HG03066 (cell line): Measurements from ENCODE around the gene AMZ1.
"Not testable (repeated sequence)": the region's sequence is repeated elsewhere in the genome, so short reads cannot be mapped to it uniquely, and the experiment has no call there.

Source experiments
- ATAC-seq: cut with Tn5 transposase; IDR thresholded peaks from one replicate; pipeline ENCODE4 v1.9.1; 2021; ENCODE audit warnings: low read depth; ENCODE audit not compliant: unreplicated experiment

AMZ1 gene

DNA sequence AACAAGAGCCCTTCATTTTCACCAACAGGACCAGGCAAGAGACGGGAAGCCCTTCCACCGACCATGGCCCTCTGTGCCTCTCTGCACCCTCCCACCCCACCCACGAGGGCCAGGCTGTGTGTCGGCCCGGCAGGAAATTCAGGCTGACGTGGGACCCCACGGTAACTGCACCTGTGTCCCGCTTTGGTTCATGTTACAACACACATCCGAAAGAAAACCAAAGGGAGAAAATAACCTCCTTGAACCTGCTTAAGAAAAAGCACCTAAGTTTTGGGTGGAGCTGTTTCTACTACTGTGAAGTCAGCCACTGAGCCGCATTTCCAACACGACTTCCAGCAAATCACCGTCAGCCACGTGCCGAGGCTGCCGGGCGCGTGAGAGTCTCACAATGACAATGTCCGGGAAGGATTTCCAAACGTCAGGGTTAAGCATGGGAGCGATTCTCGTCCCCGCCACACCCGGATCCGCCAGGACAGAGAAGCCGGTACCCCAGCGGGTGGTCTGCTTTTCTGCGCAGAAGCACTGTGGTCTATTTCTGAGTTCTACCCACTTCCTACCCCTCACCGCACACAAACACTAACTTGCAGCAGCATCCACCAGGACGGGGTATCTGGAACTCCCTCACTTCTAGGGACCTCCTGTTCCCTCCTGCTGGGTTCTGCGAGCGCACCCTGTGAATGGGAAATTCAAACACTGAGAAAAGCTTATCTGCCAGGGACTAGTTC, 36.6 kb downstream of the AMZ1 start:
- ATAC-seq = no peak

- ATAC-seq = no peak
Measured at GRCh38 chr7:2725178-2726105, 37.4 kb downstream of the AMZ1 start.

DNA sequence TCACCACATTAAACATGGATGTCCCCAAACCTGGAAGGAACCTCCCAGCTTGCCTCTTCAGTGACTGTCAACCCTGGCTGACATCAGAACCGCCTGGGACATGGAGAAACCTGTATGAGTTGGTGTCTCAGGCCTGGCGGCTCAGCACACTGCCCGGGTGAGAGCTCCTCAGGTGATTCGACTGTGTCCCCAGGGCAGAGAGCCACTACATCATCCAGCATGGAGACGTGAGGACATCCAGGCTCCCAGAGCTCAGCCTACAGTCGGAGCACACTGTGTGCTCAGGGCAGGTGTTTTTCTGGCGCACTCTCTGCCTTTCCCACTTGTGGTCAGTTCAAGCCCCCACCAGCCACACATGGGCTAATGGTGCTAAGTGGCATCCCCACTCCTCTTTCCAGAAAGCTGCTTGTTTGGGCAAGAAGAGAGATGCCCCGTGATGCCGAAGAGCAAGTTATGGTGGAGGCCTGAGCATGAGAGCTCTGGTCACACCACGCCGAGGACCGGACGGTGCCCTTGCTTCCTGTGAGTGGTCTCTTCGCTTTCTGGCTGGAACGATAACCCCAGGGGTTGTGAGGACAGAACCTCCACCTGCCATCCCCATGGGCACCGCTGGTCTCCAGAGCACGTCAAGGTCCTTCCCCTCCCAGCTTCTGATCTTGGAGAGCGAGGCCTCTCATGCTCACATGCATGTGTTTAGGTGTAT, 38.5 kb downstream of the AMZ1 start:
- no peak for ATAC-seq

DNA sequence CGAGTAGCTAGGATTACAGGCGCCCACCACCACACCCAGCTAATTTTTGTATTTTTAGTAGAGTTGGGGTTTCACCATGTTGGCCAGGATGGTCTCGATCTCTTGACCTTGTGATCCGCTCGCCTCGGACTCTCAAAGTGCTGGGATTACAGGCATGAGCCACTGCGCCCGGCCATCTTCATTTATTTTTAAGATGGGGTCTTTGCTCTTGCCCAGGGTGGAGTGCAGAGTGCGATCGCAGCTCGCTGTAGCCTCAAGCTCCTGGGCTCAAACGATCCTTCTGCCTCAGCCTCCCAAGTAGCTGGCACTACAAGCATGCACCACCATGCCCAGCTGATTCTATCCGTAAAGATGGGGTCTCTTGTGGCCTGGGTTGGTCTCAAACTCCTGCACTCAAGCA, 39.2 kb downstream of the AMZ1 start:
- not testable (repeated sequence) for ATAC-seq

GRCh38 chr7:2728316-2729030, 40.5 kb downstream of the AMZ1 start:
- ATAC-seq = no peak

DNA sequence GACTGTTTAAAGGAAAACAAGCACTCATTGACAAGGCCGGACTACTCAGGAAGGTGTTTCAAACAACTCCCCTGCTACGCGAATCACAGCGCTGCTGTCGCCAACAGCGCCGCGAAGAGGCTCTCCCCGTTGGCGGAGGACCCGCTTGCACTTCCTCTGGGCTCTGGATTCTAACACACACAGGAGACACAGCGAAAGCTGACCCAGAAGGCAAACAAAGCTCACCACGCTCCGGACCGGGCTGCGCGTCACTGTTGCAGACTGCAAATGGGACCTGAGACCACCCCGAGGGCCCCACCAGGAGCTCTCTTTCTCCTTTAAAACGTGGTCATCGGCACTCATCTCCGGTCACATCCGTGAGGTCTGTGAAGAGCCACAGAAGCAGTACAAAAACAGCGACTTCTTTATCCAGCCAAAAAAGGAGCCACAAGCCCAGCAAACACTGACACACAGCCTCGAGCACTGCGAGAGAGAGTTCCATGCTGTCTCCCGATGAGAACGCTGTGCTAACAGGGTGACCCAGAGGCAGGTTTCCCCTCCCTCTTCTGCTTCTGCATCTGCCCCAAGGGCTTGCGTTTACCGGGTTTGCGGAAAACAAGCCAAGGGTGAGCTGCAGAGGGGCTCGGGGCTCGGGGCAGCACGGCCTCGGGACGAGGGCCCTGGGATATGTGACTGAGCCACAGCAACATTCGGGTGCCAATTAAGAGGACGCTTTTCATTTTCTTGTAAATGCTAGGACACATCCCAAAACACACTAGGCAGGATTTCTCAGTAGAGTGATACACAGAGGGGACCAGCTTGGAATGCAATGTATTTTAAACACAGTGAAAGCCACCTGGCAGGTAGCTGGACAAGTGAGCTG, 41.3 kb downstream of the AMZ1 start:
- no peak for ATAC-seq

- no peak for ATAC-seq
Measured at GRCh38 chr7:2729893-2730716, 42.1 kb downstream of the AMZ1 start.

DNA sequence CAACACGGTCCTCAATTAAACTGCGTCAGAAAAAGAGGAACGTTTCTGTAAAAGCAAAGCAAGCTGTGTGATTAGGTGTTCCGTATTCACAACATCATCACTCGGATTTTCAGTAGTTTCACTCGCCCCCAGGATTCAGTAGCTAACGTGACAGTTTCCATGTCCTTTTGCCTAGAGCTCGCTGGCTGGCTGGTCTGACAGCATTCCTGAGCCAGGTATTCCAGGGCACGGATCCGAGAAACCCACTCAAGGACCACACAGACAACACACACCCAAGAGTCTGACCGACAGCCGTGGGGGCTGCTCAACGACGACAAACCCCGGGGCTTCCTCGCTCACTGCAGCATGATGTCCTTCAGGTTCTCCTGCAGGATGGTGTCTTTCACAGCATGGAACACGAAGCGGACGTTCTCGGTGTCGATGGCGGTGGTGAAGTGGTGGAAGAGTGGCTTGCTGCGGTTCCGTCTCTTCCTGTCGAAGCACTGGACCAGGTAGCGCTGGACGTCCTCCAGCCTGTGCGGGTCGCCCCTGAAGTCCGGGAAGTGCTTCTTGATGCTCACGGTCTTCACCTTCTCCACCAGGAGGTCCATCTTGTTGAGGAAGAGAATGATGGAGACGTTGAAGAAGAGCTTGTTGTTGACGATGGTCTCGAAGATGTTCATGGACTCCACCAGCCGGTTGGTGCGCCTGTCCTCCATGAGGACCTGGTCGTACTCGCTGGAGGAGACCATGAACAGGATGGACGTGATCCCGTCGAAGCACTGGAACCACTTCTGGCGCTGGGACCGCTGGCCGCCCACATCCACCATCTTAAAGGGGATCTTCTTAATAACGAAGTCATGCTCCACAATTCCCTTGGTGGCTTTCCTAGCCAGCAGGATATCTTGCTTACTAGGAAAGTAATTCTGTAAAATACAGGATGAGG, 43.1 kb downstream of the AMZ1 start:
- ATAC-seq = no peak

DNA sequence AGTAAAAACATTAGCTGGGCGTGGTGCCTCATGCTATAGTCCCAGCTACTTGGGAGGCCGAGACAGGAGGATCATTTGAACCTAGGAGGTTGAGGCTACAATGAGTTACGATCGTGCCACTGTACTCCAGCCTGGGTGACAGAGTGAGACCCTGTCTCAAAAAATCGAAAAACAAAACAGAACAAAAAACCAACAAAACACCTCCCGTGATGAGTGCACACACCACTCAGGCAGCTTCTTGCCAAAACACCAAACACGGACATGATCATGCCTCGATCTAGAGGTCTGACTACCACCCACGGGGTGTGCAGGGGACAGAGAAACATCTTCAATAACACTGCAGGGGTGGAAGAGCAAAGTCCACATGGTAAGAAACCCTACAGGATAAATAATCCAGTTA, 44.4 kb downstream of the AMZ1 start:
- ATAC-seq = no peak

- no peak for ATAC-seq
Measured at GRCh38 chr7:2732959-2733584, 45.1 kb downstream of the AMZ1 start.

DNA sequence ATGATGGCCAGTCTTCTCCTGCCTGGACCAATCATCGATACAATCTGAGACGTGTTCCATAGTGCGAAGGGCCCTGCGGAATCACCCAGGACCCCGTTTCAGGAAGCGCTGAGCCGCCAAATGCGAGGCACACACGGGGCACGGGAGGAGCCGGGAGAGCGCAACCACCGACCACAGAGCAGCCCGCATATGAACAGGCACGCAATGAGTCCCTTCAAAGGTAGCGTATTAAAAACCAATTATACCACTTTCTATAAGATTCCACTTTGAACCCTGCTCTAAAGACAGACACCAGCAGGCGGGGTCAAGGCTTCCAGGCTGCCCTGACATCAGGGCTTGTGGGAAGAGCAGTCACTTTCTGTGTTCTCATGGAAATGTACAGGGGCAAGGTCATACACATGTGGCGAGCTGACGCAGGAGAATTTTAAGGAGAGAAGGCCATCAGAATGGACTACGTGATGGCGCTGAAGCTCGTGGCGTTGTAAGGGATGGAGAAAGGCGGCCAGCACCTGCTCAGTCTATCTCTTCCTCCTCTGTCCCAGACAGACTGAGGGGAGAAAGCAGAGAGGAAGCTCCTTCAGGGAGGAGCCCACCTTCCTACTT, 46.2 kb downstream of the AMZ1 start:
- no peak for ATAC-seq

DNA sequence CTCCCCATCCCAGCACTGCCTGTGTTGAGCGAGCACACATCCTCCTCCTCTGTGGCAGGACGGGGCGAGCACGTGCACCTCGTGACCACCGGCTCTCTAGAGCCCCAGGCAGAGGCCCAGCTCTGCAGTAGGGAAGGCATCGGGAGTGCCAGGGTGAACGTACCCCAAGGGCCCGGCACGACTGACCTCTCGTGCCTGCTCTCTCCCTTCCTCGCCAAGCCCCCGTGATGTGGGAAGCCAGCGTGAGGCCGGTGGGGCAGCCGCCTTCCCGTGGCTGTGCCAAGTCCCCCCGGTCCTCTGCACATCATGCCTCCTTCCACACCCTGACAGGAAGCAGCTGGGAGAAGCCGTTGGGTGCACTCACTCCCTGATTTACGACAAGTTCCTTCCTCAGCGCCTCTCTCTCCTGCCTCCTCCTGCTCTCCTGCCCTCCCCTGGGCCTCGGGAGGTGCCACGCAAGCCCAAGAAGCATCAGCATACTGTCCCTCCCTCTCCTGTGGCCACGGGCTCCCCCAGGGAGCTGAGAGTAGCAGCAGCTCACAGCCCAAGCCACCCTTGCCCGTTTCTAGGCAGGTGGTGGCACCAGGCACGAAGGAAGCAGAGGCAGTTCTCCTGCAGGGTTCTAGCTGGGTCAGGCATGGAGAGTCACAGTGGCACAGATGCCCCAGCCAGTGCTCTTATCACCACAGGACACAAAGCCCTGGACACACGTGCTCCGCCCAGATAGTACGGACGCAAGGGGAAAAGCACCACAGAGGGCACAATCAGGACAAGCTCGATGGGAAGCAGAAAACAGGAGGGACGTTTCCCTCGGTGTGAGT, 47.0 kb downstream of the AMZ1 start:
- ATAC-seq = no peak

- ATAC-seq = no peak
Measured at GRCh38 chr7:2735744-2736143, 47.7 kb downstream of the AMZ1 start.

DNA sequence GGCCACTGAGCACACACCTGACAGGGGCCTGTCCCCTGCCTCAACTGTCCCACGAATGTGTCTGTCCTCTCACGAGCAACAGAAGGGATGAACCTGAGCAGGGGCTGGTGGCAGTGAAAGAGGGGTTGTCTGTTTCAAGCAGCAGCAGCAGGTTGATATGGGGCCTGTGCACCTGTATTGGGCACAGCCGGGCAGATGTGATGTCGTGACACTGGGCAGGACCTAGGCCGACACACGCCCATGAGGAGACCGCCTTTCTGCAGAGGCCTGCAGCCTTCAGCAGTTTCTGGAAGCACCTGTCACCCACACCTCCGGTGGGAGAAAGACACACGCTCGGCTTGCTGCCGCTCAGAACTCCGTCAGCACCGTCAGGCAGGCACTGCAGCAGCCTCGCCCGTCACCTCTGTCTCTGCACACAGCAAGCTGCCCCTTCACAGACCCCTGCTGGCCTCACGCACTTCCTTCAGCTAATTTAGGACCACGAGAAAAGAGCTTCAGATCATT, 48.5 kb downstream of the AMZ1 start:
- ATAC-seq = no peak

- ATAC-seq = not testable (repeated sequence)
Measured at GRCh38 chr7:2737005-2737743, 49.2 kb downstream of the AMZ1 start.
